Transverse colon (tissue), 4 donors: ENCODE results near the gene EFEMP2.

ENCODE experiments used
- CTCF ChIP-seq, 5 experiments: fragments of 200-600 bp in 3 of 5; fragments of 450-650 bp in 2 of 5; sonication (generic) in 3 of 5; IDR thresholded peaks; 1 replicate in 2 of 5; 2 replicates in 3 of 5; pipeline ENCODE4 v1.5.1; 2016 to 2017; ENCODE audit warnings: antibody characterized with exemption in 5 of 5, inconsistent platforms in 3 of 5, mild to moderate bottlenecking in 2 of 5, moderate library complexity in 1 of 5
- EP300 ChIP-seq: sonication (generic); formaldehyde crosslinking; IDR thresholded peaks from one replicate; pipeline ENCODE4 v1.6.1; 2017; ENCODE audit warnings: antibody characterized with exemption, low read depth
- POLR2A ChIP-seq: fragments of 450-650 bp; IDR thresholded peaks from one replicate; pipeline ENCODE4 v1.6.1; 2016; ENCODE audit warnings: antibody characterized with exemption, mild to moderate bottlenecking, moderate library complexity
- POLR2AphosphoS5 ChIP-seq, 3 donors: sonication (generic); formaldehyde crosslinking; IDR thresholded peaks; one replicate each; pipeline ENCODE4 v1.6.1; 2016; ENCODE audit warnings: antibody characterized with exemption in 3 of 3

GRCh38 chr11:65829459-65829858 is 43.1 kb downstream of the EFEMP2 start:
- no peak for TF ChIP-seq POLR2A
- TF ChIP-seq CTCF (IDR thresholded peaks at IDR 0.05), result no peak
- TF ChIP-seq POLR2AphosphoS5 (IDR thresholded peaks at IDR 0.05), result no peak
- no peak for TF ChIP-seq EP300
